Immature natural killer cell (primary cell): Measurements from ENCODE around the gene SLC24A4. TPM values are rescaled to one million over a fixed set of nuclear protein-coding genes. Genes with fewer than 3 reads are reported as not detected.

Source experiments
- polyA plus RNA-seq, 3 donors: library from polyadenylated mRNA; unstranded; fragments of 300-500 nt; fragmentation: Illumina TruSeq; gene quantifications; one replicate each; pipeline ENCODE4 v1.2.3, GENCODE V29; 2021

The SLC24A4 gene
- polyA plus RNA-seq, 3 donors from 2014 or later, result 0.05 to 0.52 (median 0.12) TPM

Other genes with a start within 250 kb of the SLC24A4 start
- gene ATXN3, start 216.6 kb upstream of the SLC24A4 start, polyA plus RNA-seq, result 10 to 100 TPM; 12.7 to 21.1 (median 20.3) TPM
- 100 to 1,000 TPM; 248 to 492 (median 335) TPM for gene NDUFB1, start 201.5 kb upstream of the SLC24A4 start, polyA plus RNA-seq
- gene CPSF2, start 201.2 kb upstream of the SLC24A4 start, polyA plus RNA-seq, result 10 to 100 TPM; 19.2 to 38.2 (median 26.8) TPM
- 100 to 1,000 TPM in 1 of 3 donors, 10 to 100 TPM in 2; 38.8 to 131 (median 60.1) TPM for gene RIN3, start 190.6 kb downstream of the SLC24A4 start, polyA plus RNA-seq